RPMI7951 (cell line): ENCODE results near the gene NCS1. TPM values are rescaled to one million over a fixed set of nuclear protein-coding genes. Genes with fewer than 3 reads are reported as not detected.

Source experiments
- DNase-seq: peaks from one replicate; pipeline ENCODE4 v3.0.0-alpha.2; 2012; ENCODE audit warnings: low read depth
- total RNA-seq: library from RNA; depleted of rRNA; stranded (reverse); fragments of >200 nt; shearing (Covaris generic); gene quantifications from 2 replicates; pipeline ENCODE4 v1.2.3, GENCODE V29; 2014

The NCS1 gene
- total RNA-seq, 1 experiment from 2014 or later = 23.2 TPM

GRCh38 chr9:130176760-130177159 is 4.6 kb downstream of the NCS1 start:
- no peak for DNase-seq

DNA sequence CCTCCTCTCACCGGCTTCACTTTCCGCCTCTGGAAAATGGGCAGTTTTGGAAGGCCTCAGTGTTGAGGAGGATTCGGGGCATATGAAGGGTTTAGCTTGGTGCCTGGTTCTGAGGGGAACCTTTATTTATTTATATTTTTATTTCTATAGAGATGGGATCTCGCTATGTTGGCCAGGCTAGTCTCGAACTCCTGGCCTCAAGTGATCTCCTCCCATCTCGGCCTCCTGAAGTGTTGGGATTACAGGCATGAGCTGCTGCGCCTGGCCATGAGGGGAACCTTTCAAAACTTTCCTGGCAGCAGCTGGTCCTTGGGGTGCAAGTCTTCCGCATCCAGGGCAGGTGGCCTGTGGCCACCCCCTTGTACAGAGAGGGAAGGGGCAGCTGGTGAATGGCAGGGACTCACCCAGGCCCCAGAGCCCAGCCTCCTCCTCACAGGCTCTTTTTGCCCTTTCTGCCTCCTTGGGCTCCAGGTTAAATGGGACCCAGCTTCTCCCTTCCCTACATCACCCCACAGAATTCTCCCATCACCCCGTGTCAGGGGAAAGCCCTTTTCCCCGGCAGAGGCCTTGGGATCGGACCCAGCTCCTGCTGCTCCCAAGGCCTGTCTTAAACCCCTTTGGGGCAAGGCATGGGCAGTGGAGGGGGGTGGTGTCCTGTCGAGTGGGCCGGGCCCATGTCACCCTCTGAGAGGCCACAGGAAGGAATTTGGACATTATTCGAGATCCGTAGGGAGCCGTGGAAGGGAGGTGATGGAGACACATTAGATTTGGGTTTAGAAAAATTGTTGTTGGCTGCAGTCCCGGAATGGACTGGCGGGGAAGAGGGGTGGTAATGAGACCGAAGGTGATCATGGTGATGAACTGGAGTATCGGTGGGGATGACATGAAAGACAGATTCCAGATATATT is 5.9 kb downstream of the NCS1 start:
- peak; percentile 19 for DNase-seq

DNA sequence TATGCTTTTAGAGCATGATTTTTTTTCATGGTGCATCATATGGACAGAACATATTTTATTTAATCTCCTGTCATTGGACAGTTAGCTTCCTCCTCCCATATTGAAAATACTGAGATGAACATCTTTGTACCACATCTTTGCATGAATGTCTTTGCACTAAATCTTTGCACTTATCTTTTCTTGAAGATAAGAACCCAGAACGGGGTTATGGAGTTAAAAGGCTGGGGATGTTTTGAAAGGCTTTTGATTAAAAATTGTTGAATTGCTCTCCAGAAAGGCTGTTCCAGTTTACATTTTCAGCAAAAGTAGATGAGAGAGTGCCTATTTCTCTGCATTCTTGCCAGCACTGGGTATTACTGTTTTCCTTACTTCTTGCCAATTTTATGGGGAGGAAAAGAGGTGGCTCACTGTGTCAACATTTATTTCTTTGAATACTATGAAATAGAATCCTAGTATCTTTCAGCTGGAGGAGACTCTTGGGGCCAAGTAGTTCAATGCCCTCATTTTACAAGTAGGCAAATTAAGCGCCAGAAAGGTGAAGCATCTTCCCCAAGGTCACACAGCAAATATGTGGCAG is 7.2 kb downstream of the NCS1 start:
- DNase-seq = no peak

- no peak for DNase-seq
Observed at GRCh38 chr9:130180516-130180915, 8.3 kb downstream of the NCS1 start.

GRCh38 chr9:130181678-130182380 is 9.6 kb downstream of the NCS1 start:
- DNase-seq = no peak

GRCh38 chr9:130182381-130182909 is 10.2 kb downstream of the NCS1 start:
- no peak for DNase-seq

- DNase-seq = peak; percentile 92
Observed at GRCh38 chr9:130183133-130183762, 11.0 kb downstream of the NCS1 start.

DNA sequence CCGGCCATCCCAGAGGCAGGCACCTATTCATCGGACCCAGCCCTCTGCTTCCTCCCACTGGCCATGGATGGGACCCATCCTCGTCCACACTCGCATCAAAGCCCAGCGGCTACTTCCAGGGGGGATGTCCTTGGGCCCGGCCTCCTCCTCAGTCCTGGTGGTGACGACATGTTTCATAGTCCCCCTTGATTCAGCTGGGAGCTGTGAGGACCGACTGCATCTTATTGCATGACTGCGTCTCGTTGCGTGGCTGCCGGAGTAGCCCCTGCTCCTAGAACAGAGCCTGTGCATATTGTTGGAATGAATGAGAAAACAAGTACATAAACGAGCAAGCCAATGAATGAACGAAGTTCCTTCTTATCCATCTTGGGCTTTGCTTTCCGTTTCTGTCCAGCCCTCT is 12.8 kb downstream of the NCS1 start:
- DNase-seq = no peak

DNA sequence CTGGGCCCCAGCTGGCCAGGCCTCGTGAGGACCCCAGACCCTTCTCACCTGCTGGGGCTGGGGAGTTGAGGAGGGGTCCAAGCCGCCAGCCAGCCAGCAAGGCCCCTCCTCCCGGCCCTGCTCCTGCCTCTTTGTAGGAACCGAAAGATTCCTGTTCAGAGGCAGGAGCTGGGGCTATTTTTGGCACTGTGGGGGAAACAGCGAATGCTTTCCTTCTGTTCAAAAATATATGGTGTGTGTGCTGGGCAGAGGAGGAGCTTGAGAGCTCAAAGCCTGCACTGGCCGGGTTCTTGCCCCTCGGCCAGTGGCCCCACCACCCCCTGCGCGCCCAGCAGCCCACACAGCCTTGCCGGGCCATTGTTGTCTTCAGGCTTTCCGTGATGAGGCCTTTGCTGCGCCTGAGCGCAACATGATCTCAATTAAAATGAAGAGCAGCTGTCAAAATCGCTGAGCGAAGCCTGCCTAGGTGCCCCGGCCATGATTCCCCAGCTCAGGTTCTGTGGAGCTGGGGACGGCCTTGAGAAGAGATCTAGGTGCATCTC is 13.4 kb downstream of the NCS1 start:
- DNase-seq = peak; percentile 64

DNA sequence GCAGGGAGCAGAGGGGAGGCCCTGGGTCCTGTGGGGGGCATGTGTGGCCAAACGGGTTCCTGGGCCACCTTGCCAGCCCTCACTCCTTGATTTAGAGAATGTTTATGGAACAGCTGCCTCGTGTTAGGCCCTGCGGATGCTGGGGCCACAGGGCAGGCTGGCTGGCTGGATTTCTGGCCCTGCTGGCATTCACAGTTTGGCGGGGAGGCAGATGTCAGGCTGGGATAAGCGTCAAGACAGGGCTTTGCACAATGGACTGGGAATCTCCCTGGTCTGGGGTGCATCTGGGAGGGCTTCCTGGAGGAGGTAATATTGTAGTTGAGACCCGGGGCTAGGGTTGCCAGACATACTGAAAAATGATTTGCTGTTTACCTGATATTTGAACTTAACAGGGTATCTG is 13.8 kb downstream of the NCS1 start:
- peak; percentile 33 for DNase-seq

DNA sequence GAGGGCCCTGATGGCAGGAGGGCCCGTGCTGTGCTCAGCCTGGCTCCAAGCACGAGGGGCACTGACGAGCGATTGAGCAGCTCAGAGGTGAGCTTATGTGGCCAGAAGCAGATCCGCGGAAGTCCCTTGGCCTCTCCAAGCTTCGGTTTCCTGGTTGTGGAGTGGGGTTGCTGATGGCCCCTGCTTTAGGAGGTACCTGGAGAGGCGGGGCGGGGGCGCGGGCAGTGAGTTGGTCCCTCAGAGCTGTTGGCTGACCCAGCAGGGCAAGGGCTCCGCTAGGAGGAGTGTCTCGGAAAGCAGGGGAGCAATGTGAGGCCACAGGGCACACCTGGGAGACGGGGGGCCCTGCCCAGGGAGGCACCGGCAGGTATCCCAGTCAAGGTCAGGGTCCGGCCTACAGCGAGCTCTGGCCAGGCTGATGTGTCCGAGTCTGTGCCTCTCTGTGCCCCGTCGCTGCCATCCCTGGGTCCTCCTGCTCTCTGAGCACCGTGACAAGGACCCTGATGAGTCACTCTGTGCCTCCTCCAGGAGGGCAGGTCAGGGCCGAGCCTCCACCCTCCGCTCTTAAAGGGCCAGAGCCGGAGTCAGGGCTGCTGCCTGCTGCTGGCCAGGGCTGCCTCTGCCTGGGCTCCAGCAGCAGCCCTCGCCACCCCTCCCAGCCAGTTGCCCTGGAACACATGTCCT is 14.8 kb downstream of the NCS1 start:
- peak; percentile 81 for DNase-seq

- DNase-seq = no peak
Observed at GRCh38 chr9:130187523-130187846, 15.3 kb downstream of the NCS1 start.

GRCh38 chr9:130188860-130189481 is 16.8 kb downstream of the NCS1 start:
- DNase-seq = no peak

- peak; percentile 20 for DNase-seq
Observed at GRCh38 chr9:130189840-130190239, 17.6 kb downstream of the NCS1 start.

DNA sequence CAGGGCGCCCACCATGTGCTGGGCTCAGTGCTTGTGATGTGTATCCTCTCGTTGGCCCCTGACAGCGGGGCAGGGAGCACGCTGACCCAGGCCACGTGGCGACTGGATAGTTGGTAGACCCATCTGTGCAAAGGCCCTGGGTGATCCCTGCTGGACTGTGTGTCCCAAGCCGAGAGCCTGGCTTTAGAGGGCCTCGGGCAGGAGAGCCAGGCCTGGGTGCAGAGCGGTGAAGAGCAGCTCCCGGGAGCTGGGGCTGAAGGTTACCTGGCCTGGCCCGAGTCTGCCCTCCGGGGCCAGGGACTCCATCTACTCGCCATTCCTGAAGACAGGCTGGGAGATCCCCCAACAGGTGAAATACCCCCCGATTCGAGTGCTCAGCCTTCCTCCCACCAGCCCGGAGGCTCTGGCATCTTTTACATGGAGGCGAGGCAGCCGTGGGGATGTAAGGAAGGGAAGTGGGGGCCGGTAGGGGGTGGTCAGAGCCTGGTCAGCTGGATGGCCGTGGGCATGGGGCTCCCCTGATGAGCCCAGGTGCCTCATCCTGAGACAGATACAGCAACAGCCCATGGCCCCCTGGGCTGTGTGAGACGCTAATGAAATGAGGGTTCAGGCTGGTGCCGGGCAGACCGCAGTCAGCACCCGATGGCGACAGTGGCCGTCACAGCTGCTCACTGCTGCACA is 19.0 kb downstream of the NCS1 start:
- DNase-seq = no peak

GRCh38 chr9:130191749-130192120 is 19.5 kb downstream of the NCS1 start:
- no peak for DNase-seq

GRCh38 chr9:130192382-130192999 is 20.3 kb downstream of the NCS1 start:
- no peak for DNase-seq

GRCh38 chr9:130193103-130193502 is 20.9 kb downstream of the NCS1 start:
- no peak for DNase-seq

GRCh38 chr9:130193531-130194377 is 21.6 kb downstream of the NCS1 start:
- DNase-seq = no peak
